Astrocyte of the cerebellum (primary cell): ENCODE data around the gene GAGE10.

Experiments
- DNase-seq: peaks from one replicate; pipeline ENCODE4 v3.0.0-alpha.2; 2011; ENCODE audit warnings: low read depth
- H3K4me3 ChIP-seq: 2 replicates; pipeline ENCODE4 v1.5.1; 2011; ENCODE audit warnings: mild to moderate bottlenecking, low read depth, low read length, moderate library complexity
- in situ Hi-C: cut with HindIII; loops from 2 replicates; pipeline ENCODE4 v1.10.0; 2017; ENCODE audit warnings: low sequenced_read_pairs
- TF ChIP-seq, protein P1 (sequence below): IDR thresholded peaks from 2 replicates; pipeline ENCODE4 v1.5.1; 2012; ENCODE audit warnings: low read length, low read depth, moderate library complexity, mild to moderate bottlenecking; ENCODE audit errors: missing control alignments

The GAGE10 gene

DNA sequence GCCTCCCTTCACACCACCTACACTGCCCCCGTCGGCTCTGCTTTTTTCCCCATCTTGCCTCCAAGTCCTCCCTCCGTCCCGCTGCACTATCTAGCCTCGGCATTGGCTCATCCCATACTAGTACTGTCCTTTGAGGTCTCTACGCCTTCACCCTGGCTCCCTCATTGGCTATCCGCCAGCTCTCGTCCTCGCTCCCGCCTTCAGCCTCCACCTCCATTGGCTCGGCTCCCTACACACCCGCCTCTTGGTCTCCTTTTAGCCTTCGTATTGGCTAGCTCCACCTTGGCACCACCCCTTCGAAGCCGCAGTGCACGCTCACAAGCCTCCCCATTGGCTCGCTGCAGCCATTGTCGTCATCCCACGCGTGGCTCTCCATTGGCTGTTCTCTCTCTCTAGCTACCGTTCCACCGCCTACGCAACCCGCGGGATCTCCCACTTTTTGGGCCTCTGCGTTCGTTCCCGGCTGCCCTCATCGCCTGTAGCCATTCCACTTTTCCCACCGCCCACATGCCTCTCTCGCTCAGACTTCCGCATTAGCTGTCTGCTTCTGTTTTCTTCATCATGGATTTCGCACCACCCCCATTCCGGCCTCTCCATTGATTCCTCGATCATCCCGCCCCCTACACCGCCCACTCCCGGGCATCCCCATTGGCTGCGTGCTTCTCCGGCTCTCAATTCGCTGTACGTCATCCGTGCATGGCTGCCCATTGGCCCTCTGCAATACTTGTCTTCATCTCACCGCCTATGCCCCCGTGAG is 34.3 kb upstream of the GAGE10 start:
- in situ Hi-C loops: no loop called here
- H3K4me3 ChIP-seq: peak overlapping the region; percentile 49
- DNase-seq: peak; percentile 92
- TF ChIP-seq, protein P1, sequence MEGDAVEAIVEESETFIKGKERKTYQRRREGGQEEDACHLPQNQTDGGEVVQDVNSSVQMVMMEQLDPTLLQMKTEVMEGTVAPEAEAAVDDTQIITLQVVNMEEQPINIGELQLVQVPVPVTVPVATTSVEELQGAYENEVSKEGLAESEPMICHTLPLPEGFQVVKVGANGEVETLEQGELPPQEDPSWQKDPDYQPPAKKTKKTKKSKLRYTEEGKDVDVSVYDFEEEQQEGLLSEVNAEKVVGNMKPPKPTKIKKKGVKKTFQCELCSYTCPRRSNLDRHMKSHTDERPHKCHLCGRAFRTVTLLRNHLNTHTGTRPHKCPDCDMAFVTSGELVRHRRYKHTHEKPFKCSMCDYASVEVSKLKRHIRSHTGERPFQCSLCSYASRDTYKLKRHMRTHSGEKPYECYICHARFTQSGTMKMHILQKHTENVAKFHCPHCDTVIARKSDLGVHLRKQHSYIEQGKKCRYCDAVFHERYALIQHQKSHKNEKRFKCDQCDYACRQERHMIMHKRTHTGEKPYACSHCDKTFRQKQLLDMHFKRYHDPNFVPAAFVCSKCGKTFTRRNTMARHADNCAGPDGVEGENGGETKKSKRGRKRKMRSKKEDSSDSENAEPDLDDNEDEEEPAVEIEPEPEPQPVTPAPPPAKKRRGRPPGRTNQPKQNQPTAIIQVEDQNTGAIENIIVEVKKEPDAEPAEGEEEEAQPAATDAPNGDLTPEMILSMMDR: no peak

DNA sequence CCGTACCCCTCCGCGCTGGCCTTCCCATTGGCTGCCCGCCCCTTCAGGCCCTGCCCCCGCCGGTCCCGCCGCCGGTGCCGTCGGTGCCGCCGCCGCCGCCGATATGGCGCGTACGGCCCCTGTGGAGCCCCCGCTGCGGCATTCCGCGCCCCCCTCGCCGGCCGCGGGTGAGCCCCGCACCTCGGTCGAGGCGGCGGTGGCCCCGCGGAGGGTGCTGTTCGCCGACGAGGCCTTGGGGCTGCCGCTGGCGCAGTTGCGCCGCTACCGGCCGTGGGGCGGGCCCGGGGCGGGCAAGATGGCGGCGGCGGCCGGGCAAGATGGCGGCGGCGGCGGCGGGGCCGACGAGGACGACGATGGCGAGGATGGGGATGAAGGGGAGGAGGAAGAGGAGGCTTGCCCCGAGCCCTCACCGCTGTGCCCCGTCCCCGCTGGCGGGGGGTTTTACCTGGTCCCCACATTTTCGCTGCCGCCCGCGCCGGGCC is 33.6 kb upstream of the GAGE10 start, which contains the start of gene PPP1R3F:
TSS of gene PPP1R3F (plus strand) at position 27 of the 482 bp plus-strand sequence. CDS start at position 104, 77 bp downstream.
- TF ChIP-seq, protein P1: no peak
- in situ Hi-C loops: no loop called here
- DNase-seq: no peak
- H3K4me3 ChIP-seq: peak within 1 kb of the TSS; percentile 49

DNA sequence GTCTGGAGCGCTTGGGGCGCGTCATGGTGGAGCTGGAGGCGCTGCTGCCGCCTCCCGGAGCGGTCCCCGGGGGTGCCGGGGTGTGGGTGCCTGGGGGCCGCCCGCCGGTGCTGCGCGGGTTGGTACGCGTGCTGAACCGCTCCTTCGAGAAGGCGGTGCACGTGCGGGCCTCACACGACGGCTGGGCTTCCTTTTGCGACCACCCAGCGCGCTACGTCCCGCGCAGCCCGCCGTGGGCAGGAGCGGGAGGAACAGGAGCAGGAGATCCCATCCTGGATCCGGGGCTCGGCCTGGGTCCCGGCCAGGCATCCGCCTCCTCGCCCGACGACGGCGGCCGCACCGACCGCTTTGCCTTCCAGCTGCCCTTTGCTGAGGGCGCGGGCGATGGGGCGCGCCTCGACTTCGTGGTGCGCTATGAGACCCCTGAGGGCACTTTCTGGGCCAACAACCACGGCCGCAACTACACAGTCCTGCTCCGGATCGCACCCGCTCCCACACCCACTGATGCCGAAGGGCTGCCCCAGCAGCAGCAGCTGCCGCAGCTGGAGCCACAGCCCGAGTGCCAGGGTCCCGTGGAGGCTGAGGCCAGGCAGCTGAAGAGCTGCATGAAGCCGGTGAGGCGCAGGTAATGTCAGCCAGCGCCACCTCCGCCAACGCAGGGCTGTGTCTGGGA is 33.1 kb upstream of the GAGE10 start:
- TF ChIP-seq, protein P1: no peak
- H3K4me3 ChIP-seq: peak overlapping the region; percentile 49
- DNase-seq: no peak
- in situ Hi-C loops: no loop called here

DNA sequence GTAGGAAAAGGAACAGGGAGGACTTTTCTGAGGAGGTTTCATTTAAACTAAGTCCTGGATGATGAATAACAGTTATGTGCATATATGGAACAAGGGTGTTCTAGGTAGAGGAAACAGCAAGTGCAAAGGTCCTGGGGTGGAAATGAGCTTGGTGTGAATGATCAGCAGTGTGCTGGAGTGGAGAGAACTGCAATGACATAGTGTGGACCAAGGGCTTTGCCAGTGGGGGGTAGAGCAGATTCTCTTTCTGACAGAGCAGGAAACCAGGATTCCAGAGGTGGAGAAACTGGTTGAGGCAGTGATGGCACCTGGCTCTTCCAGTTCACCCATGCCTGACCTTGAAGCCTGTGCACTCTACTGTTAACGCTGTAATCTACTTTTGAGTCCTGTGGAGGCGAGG is 32.1 kb upstream of the GAGE10 start:
- in situ Hi-C loops: no loop called here
- H3K4me3 ChIP-seq: no peak overlapping the region
- no peak for DNase-seq
- TF ChIP-seq, protein P1: no peak

DNA sequence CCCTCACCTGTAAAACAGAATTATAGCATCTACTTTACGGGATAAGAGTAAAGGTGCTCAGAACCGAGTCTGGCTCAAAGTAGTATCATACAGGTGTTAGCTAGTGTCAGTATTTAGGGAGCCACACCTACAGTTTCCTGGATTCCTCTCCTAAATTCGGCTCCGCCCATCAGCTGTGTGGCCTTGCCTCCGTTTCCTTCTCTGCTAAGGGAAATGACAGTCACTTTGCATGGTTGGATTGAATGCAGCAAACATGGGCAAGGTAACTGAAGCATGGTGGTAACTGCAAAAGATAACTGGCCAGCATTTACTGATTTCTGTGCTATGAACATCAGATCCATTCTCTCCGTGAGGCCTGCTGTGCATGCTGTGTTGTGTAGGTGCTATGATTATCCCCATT is 31.0 kb upstream of the GAGE10 start:
- in situ Hi-C loops: no loop called here
- no peak overlapping the region for H3K4me3 ChIP-seq
- no peak for DNase-seq
- TF ChIP-seq, protein P1: no peak

DNA sequence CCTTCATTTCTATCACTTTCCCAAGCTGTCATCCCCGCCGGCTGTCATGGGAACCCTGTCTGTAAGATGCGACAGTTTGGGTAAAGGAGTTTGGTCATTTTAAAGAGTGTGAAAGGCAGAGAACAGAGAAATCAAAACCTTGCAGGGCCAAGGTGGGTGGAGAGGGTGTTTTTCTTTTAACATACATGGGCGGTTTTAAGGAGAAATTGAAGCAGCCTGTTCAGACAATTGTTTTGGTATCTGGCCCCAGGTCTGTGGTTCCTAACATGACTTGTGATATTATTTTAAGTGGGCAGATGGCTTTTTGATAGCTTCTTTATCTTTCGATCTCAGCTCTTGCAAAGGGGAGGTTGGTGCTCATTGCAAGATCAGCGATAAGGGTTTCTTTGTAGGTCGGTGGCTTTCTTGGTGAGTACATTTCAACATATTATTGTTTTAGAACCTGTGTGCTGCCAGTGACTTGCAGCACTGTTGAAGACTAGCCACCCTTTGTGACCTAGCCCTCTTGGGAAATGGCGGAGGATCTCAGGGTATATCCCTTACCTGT is 30.2 kb upstream of the GAGE10 start:
- in situ Hi-C loops: no loop called here
- no peak overlapping the region for H3K4me3 ChIP-seq
- DNase-seq: no peak
- TF ChIP-seq, protein P1: no peak
